Loucy (cell line): ENCODE results near the gene CAPNS1.

ENCODE experiments used
- H2AFZ ChIP-seq: fragments of 200-600 bp; sonication (generic); 2 replicates; pipeline ENCODE4 v1.6.0; 2016; ENCODE audit warnings: antibody characterized with exemption, mild to moderate bottlenecking, low read length, moderate library complexity
- H3F3A ChIP-seq: fragments of 200-600 bp; 2 replicates; pipeline ENCODE4 v1.6.0; 2016; ENCODE audit warnings: antibody characterized with exemption, low read depth, mild to moderate bottlenecking
- H3K27me3 ChIP-seq: fragments of 200-600 bp; sonication (generic); 2 replicates; pipeline ENCODE4 v1.6.1; 2014; ENCODE audit warnings: low read length, mild to moderate bottlenecking; ENCODE audit not compliant: insufficient read depth, poor library complexity, severe bottlenecking
- H3K36me3 ChIP-seq: fragments of 200-600 bp; sonication (generic); 2 replicates; pipeline ENCODE4 v1.6.1; 2016; ENCODE audit warnings: low read length; ENCODE audit not compliant: insufficient read depth
- H3K4me1 ChIP-seq: fragments of 200-600 bp; sonication (generic); 2 replicates; pipeline ENCODE4 v1.5.1; 2014; ENCODE audit warnings: low read length, mild to moderate bottlenecking; ENCODE audit not compliant: insufficient read depth, poor library complexity, severe bottlenecking
- H3K4me2 ChIP-seq: fragments of 200-600 bp; sonication (generic); 2 replicates; pipeline ENCODE4 v1.6.0; 2014; ENCODE audit warnings: antibody characterized with exemption, low read length, low read depth, mild to moderate bottlenecking; ENCODE audit not compliant: poor library complexity, severe bottlenecking
- H3K4me3 ChIP-seq: fragments of 200-600 bp; sonication (generic); 2 replicates; pipeline ENCODE4 v1.5.1; 2014; ENCODE audit warnings: low read length, mild to moderate bottlenecking, mixed read lengths; ENCODE audit not compliant: poor library complexity, severe bottlenecking
- H3K79me2 ChIP-seq: fragments of 200-600 bp; sonication (generic); 2 replicates; pipeline ENCODE4 v1.6.1; 2014; ENCODE audit warnings: low read length; ENCODE audit not compliant: insufficient read depth
- H3K9ac ChIP-seq: fragments of 200-600 bp; sonication (generic); 2 replicates; pipeline ENCODE4 v1.6.0; 2014; ENCODE audit warnings: mild to moderate bottlenecking, low read depth, low read length, moderate library complexity; ENCODE audit not compliant: poor library complexity, severe bottlenecking
- H3K9me2 ChIP-seq: fragments of 200-600 bp; sonication (generic); replicated peaks from 2 replicates; pipeline ENCODE4 v1.6.1; 2016; ENCODE audit warnings: low read depth, low read length, mixed read lengths
- H3K9me3 ChIP-seq: fragments of 200-600 bp; sonication (generic); 2 replicates; pipeline ENCODE4 v1.6.1; 2014; ENCODE audit warnings: mild to moderate bottlenecking, antibody characterized with exemption, low read length, low read depth; ENCODE audit not compliant: insufficient read depth
- H4K20me1 ChIP-seq: fragments of 200-600 bp; sonication (generic); 2 replicates; pipeline ENCODE4 v1.6.0; 2014; ENCODE audit warnings: antibody characterized with exemption, low read length, mild to moderate bottlenecking; ENCODE audit not compliant: insufficient read depth, poor library complexity, severe bottlenecking
- EZH2phosphoT487 ChIP-seq: fragments of 200-600 bp; IDR thresholded peaks from 2 replicates; pipeline ENCODE4 v1.6.1; 2018; ENCODE audit warnings: antibody characterized with exemption, mild to moderate bottlenecking, moderate library complexity, borderline replicate concordance
- TF ChIP-seq, protein P1 (sequence below): fragments of 200-600 bp; sonication (generic); conservative IDR thresholded peaks from 2 replicates; pipeline ENCODE4 v1.5.1; 2014; ENCODE audit warnings: mild to moderate bottlenecking, antibody characterized with exemption, low read length

Gene CAPNS1

DNA sequence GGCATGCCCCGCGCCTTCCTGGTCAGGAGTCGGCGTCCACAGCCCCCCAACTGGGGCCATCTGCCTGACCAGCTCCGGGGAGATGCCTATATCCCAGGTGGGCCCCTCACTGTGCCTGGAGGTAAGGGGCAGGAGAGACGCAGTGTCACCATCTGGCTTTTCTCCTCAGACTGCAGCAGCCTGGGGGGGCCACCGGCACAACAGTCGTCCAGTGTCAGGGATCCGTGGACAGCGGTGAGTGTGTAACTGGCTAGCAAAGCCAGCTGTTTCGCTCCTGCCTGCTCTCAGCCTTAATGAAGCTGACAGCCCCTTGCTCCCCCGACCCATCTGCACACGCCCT, 28.7 kb upstream of the CAPNS1 start:
- Histone ChIP-seq H3K4me3 (no peak overlapping the region), H3K9ac (no peak overlapping the region), H2AFZ (no peak overlapping the region), H3K27me3 (no peaks in the 10 kb centered on the region), H3K9me2 (no peaks in the 10 kb centered on the region), H4K20me1 (peaks cover 9% of the 10 kb centered on the region), H3K36me3 (no peaks in the 10 kb centered on the region), H3K4me1 (peaks cover 12% of the 10 kb centered on the region), H3K9me3 (no peaks in the 10 kb centered on the region), H3K4me2 (no peak overlapping the region), H3K79me2 (peaks cover 25% of the 10 kb centered on the region), H3F3A (no peaks in the 10 kb centered on the region)
- TF ChIP-seq, protein P1, sequence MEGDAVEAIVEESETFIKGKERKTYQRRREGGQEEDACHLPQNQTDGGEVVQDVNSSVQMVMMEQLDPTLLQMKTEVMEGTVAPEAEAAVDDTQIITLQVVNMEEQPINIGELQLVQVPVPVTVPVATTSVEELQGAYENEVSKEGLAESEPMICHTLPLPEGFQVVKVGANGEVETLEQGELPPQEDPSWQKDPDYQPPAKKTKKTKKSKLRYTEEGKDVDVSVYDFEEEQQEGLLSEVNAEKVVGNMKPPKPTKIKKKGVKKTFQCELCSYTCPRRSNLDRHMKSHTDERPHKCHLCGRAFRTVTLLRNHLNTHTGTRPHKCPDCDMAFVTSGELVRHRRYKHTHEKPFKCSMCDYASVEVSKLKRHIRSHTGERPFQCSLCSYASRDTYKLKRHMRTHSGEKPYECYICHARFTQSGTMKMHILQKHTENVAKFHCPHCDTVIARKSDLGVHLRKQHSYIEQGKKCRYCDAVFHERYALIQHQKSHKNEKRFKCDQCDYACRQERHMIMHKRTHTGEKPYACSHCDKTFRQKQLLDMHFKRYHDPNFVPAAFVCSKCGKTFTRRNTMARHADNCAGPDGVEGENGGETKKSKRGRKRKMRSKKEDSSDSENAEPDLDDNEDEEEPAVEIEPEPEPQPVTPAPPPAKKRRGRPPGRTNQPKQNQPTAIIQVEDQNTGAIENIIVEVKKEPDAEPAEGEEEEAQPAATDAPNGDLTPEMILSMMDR = no peak
- no peak for TF ChIP-seq EZH2phosphoT487

DNA sequence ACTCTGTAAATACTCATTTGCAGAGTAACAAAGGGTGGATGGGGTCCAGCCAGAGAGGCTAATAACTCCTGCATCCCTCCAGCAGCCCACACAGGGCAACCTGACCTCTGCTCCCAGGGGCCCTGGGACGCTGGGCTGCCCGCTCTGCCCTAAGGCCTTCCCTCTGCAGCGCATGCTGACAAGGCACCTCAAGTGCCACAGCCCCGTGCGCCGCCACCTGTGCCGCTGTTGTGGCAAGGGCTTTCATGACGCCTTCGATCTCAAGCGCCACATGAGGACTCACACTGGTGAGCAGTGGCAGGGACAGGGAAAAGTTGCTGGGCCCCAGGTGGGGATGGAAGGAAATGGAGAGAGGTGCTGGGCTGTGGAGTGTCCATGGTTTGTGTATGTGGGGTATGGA, 27.2 kb upstream of the CAPNS1 start:
- TF ChIP-seq, protein P1 = no peak
- TF ChIP-seq EZH2phosphoT487 = no peak
- Histone ChIP-seq H3K4me1 (peaks cover 16% of the 10 kb centered on the region), H3K9ac (no peak overlapping the region), H3K9me2 (no peaks in the 10 kb centered on the region), H4K20me1 (peaks cover 11% of the 10 kb centered on the region), H3K9me3 (no peaks in the 10 kb centered on the region), H3K79me2 (peaks cover 36% of the 10 kb centered on the region), H2AFZ (no peak overlapping the region), H3K4me2 (no peak overlapping the region), H3F3A (no peaks in the 10 kb centered on the region), H3K36me3 (no peaks in the 10 kb centered on the region), H3K4me3 (peak overlapping the region; percentile 90), H3K27me3 (no peaks in the 10 kb centered on the region)

DNA sequence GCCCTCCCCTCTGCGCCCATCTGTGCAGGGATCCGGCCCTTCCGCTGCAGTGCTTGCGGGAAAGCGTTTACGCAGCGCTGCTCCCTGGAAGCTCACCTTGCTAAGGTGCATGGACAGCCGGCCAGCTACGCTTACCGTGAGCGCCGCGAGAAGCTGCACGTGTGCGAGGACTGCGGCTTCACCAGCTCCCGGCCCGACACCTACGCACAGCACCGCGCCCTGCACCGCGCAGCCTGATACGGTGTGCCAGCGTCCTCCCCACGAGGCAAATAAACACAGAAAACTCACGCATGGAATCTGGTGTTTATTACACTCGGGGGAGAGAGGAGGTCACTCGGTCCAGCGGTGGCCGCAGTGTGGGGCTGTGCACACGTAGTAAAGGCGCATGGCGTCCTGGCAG, 26.4 kb upstream of the CAPNS1 start:
- H3K79me2 ChIP-seq = peaks cover 40% of the 10 kb centered on the region
- no peaks in the 10 kb centered on the region for H3K9me2 ChIP-seq
- H3K4me3 ChIP-seq = peak overlapping the region; percentile 90
- no peaks in the 10 kb centered on the region for H3K36me3 ChIP-seq
- peak overlapping the region; percentile 97 for H3K4me2 ChIP-seq
- TF ChIP-seq EZH2phosphoT487 = no peak
- TF ChIP-seq, protein P1 = no peak
- peak overlapping the region; percentile 88 for H3K9ac ChIP-seq
- H3F3A ChIP-seq = no peaks in the 10 kb centered on the region
- H3K9me3 ChIP-seq = no peaks in the 10 kb centered on the region
- no peaks in the 10 kb centered on the region for H3K27me3 ChIP-seq
- H4K20me1 ChIP-seq = peaks cover 11% of the 10 kb centered on the region
- H3K4me1 ChIP-seq = peaks cover 16% of the 10 kb centered on the region
- no peak overlapping the region for H2AFZ ChIP-seq
